Medulla oblongata (tissue), 1 donor: ENCODE results near the gene SLC6A7.
A peak's percentile ranks its signal among the peaks of the same experiment; 100 is the strongest.
"Not testable (repeated sequence)": the region's sequence is repeated elsewhere in the genome, so short reads cannot be mapped to it uniquely, and the experiment has no call there.

Experiments used
- DNase-seq: peaks from one replicate; pipeline ENCODE4 v3.0.0-alpha.2; 2015; ENCODE audit errors: extremely low spot score

The SLC6A7 gene

DNA sequence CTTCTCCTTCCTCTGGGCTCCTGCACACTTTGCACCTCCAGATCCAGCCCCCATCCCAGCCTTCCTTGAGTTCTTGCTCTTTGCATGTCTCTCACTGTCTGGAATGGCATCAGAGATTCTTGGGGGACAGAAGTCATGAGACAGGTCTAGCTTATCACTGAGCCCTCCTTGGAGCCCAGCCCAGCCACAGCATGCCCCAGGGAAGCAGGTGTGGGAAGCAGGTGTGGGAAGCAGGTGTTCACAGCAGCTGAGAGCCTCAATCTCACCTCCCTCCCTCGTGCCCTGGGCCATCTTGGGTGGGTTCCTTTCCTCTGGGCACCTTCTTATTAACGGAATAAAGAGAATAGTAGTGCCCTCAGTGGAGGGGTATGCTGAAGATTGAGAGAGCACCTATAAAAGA lies 27.2 kb downstream of the SLC6A7 start:
- DNase-seq, result no peak

DNA sequence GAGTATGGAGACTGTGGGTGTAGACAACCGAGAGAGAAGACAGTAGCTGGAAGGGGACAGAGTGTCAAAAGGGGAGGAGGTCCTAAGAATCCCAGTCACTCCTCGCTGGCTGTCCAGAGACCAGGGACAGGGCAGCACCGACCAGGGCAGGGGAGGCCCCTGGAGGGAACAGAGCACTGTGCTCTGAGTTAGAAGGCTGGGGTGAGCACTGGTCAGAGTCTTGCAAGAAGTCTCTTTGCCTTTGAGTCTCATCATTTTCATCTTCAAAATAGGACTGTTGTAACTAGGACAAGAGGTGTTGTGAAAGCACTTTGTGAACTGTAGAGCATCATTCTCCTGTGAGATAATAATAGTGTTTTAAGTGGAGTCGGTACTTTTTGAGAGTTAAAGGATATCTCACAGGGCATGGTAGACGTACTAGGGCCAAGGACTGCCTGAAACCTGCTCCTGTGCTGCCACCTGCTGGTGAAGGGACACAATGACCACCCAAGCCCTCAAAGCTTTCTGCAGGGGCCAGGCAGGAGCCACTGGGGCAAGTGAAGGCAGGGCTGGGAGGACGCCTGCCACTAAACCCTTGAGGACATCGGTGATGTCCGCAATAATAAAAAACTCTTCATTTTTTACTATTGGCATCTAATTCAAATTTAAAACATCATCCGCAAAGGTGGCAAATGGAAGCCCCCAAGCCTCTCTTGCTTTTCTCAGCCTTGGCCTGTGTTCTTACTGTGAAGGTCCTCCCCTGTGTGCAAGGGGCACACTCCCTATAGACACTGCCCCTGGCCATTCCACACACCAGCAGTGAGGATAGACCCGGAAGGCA lies 28.2 kb downstream of the SLC6A7 start:
- peak; percentile 94 for DNase-seq

GRCh38 chr5:150218693-150219035 lies 28.8 kb downstream of the SLC6A7 start:
- no peak for DNase-seq

DNA sequence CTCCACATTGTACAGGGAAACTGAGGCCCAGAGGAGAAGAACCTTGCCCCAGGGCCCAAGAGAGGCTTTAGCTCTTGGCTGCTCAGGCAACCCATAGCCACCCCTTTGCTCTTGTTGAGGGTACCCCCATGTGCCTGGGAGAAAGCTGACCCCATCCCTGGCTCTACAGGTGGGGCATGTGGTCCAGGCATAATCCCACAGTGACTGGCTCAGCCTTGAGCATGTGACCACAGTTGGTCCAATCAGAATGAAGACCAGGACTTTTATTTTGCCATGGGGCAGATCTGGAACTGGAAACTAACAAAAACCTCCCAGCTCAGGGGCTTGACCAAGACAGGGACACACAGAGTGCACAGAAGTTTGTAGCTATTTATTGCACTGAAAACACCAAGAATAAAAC lies 29.3 kb downstream of the SLC6A7 start:
- DNase-seq, result no peak

DNA sequence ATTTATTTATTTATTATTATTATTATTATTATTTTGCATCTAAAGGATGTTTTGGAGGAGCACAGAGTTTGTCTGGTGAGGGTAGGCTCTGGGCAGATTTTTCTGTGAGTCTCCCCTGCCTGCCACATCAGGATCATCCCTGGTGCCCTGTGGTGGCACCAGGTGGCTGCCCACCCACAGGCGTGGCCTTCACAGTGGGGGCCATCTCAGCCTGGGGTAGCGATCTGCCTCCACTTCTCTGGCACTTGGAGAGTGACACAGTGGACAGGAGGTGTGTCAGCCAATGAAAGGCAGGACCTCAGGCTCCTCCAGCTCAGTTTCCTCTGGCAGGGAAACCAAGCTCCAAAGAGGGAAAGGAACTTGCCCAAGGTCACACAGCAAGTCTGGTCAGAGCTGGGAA lies 30.0 kb downstream of the SLC6A7 start:
- DNase-seq, result no peak

GRCh38 chr5:150221471-150221870 lies 31.6 kb downstream of the SLC6A7 start:
- no peak for DNase-seq

DNA sequence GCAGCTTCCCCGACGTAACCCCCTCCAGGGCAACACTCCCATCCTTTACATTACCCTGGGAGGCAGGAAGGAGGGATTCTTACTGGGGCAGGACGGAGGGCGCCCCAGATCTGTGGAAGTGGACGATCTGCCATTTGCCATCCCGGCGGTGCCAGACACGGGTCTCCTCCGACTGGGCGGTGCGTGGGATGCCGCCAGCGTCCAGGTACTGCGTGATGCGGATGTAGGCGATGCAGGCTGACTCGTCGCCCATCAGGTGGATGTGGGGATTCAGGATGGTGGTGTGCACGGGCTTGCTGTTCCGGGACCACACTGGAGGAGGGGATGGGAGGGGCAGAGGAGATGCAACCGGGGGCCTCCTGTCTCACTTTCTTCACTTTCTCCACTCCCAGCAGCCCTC lies 33.0 kb downstream of the SLC6A7 start:
- no peak for DNase-seq

GRCh38 chr5:150223474-150223873 lies 33.6 kb downstream of the SLC6A7 start:
- DNase-seq, result no peak

DNA sequence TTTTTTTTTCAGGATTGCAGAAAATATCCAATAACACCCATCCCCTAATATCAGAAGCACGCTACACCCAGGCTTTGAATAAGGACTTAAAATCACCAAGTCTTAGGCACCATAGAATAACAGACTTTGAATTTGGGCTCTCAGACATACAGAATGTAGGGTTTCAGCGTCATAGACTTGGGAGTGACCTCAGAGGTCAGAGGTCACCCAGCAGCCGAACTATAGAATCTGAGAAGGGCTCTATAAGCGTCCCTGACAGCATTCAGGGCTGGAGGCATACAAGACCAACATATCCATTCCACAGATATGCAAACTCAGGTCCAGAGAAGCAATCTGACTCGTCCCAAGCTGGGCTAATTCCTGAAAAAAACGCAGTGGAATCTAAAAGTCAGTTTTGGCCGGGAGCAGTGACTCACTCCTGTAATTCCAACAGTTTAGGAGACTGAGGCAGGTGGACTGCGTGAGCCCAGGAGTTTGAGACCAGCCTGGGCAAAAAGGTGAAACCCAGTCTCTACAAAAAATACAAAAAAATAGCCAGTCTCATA lies 34.7 kb downstream of the SLC6A7 start:
- no peak for DNase-seq

DNA sequence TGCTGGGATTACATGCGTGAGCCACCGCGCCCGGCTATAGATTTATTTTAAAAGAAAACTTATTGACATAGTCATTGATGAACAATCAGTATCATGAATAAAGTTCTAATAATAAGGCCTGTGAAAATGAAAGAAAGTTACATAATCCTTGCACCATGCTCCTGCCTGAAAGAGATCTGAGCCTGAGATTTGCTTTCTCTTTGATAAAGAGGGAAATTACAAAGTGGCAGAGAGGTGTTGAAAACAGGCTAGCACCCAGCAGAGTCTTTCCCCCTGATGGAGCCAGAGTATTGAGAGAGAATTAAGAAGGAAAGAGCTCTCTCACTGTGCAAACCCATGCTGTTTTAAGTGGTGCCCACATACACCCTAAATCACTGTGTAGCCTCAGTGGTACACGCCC lies 37.2 kb downstream of the SLC6A7 start:
- DNase-seq, result no peak

GRCh38 chr5:150227606-150228273 lies 37.9 kb downstream of the SLC6A7 start:
- DNase-seq, result no peak

DNA sequence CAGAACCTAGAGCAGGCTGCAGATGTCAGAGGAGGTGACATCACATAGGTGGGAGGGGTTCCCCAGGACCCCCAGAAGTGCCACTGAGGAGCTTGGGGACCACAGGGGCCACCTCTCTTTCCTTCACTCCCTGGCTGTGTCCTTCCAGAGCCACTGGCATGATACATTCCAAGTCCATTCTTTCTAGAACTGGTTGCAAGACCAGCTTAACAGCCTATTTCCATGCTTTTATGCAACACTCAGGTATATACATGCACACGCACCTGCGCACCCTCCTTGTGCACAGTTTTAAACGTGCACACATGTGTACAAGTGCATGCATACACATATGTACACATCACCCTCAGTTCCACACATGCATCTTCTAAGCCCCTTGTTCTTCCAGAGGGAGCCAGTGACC lies 39.7 kb downstream of the SLC6A7 start:
- DNase-seq, result no peak

- no peak for DNase-seq
Observed at GRCh38 chr5:150230842-150231241, 41.0 kb downstream of the SLC6A7 start.

GRCh38 chr5:150233706-150234105 lies 43.8 kb downstream of the SLC6A7 start:
- DNase-seq, result not testable (repeated sequence)

DNA sequence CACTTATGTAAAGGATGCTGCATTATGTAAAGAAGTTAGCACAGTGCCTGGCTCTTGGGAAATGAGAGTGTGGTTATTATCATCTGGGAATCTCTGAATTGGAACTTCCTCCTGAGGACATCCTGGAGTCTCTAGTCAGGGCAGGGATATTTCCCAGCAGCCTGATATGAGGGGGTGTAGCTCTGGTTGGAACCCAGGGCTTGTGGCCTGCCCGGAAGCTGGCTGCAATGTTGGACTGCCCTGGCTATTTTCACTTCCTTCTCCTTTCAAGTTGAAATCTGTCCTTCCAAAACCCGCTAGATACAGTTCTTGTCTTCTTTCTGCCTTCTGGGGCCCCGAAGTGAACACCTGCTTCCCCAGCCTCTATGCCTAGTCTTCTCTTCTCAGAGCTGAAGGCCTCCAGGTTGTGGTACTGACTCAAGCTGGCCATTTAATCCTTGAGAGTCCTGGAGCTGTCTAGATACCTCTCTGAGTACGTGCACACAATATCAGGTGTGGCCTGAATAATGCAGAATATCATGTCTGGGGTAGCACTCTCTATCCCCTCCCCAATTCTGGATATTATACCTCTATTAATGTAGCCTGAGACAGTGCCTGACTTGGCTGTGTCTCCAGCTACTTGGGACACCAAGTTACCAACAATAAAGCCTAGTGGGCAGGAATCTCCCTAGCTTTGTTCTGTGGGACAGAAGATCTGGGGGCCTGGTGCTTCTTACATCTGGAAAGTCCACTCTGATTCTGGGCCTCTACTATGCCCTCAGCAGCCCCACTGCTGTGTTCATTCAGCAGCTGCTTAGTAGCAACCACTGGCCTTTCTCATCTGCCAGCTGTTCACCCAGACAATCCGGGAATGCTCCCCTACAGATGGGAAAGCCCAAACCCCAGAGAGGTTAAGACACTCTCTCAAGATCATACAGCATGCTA lies 45.0 kb downstream of the SLC6A7 start:
- peak; percentile 32 for DNase-seq

- DNase-seq, result no peak
Observed at GRCh38 chr5:150235500-150235854, 45.6 kb downstream of the SLC6A7 start.

GRCh38 chr5:150236313-150236712 lies 46.5 kb downstream of the SLC6A7 start:
- no peak for DNase-seq

DNA sequence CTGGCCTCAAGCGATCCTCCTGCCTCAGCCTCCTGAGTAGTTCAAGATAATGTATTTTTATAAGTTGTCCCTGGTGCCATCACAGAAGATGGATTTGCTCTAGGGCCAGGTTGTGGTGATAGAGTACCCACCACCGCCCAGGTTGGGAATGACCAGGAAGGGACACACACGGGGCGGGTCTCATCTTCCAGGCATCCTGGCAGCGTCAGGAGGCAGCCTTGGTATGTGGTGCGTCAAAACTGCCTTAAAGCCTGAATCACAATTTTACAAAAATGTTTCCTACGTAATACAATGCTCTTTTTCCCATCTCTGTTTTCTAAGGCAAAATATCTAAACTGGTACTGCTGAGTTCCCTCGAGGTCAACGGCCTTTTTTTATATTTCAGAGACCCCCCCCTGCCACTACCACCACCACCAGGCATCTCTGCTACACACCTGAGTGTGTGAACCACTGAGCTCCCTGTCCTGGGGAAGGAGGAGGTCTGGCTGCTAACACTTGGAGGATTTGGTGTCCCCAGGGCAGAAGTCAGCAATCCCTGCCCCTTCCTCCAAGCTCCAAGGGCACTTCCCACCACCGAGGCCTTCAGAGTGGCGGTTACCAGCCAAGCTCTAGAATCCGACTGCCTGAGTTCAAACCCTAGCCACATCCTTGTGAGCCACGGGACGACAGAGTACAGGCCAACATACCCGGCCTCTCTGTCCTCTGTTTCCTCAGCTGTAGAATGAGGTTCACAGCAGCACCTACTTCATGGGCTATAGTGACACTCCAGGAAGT lies 47.3 kb downstream of the SLC6A7 start:
- DNase-seq, result no peak

DNA sequence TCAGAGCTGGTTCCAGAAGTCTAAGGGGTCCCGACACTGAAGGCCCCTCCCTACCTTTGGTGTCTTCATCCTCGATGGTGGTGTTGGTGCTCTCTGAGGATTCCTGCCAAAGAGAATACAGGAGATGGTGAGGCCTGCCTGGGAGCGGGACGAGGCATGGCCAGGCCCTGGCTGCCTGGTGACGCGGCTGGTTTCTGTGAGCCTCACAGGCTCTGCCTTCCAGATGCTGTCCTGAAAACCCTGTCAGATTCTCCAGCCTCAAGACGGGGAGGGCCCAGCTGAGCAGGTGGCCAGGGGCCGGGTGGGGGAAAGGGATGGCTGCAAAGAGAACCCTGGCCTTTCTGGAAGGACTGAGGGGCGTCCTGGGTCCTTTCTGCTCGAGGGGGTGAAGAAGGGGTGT lies 48.8 kb downstream of the SLC6A7 start:
- no peak for DNase-seq

GRCh38 chr5:150239099-150239793 lies 49.4 kb downstream of the SLC6A7 start:
- DNase-seq, result no peak

DNA sequence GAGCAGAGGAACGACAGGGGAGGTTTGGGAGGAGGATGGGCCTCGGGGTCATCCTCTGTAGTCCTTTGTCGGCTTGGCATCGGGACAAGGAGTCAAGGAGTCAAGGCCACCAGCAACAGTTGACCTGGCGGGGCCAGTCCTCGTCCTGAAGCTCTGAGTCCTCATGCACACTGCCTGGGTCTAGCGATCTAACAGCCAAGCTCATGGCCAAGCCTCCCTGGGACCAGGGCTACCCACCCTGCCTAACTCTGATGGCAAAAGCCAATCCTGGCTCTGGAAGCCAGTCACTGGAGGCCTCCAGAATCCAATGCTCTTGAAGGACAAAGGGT lies 49.9 kb downstream of the SLC6A7 start:
- no peak for DNase-seq
